A673 (cell line): Measurements from ENCODE around the gene TOR3A. TPM values are rescaled to one million over a fixed set of nuclear protein-coding genes. Genes with fewer than 3 reads are reported as not detected.

Source experiments
- BruUV-seq: library from RNA; stranded (reverse); fragments of 400-500 nt; replicated peaks from 2 replicates; lab custom pipeline; 2021; lab: Mats Ljungman, UMichigan
- CTCF ChIA-PET: fragments of 300-600 bp; sonication (Branson Sonifier 250); formaldehyde crosslinking; loops from one replicate; lab custom pipeline; 2022; ENCODE audit warnings: antibody characterized with exemption; lab: Charles Lee
- POLR2A ChIA-PET: fragments of 300-600 bp; sonication (Branson Sonifier 250); formaldehyde crosslinking; loops from one replicate; lab custom pipeline; 2022; ENCODE audit warnings: antibody characterized with exemption; ENCODE audit not compliant: low non-redundant PET; lab: Charles Lee
- DNase-seq: peaks from one replicate; pipeline ENCODE4 v3.0.0-alpha.2; 2015; ENCODE audit warnings: low spot score
- H3K27ac ChIP-seq: fragments of 200-600 bp; sonication (generic); 2 replicates; pipeline ENCODE4 v1.5.1; 2016; ENCODE audit warnings: mixed run types, low read depth, mild to moderate bottlenecking, mixed read lengths, antibody characterized with exemption, low read length; ENCODE audit not compliant: poor library complexity, severe bottlenecking
- H3K27me3 ChIP-seq: fragments of 200-600 bp; sonication (generic); replicated peaks from 2 replicates; pipeline ENCODE4 v1.6.1; 2017; ENCODE audit warnings: mixed run types, low read depth, mild to moderate bottlenecking, mixed read lengths, antibody characterized with exemption, low read length; ENCODE audit not compliant: insufficient read depth, poor library complexity
- H3K36me3 ChIP-seq: fragments of 200-600 bp; sonication (generic); 2 replicates; pipeline ENCODE4 v1.6.1; 2016; ENCODE audit warnings: mixed run types, mild to moderate bottlenecking, mixed read lengths, antibody characterized with exemption, low read length; ENCODE audit not compliant: insufficient read depth, poor library complexity, severe bottlenecking
- H3K4me1 ChIP-seq: fragments of 200-600 bp; sonication (generic); 2 replicates; pipeline ENCODE4 v1.6.1; 2017; ENCODE audit warnings: mixed run types, mild to moderate bottlenecking, mixed read lengths, antibody characterized with exemption, low read length; ENCODE audit not compliant: insufficient read depth, poor library complexity, severe bottlenecking
- H3K4me3 ChIP-seq: fragments of 200-600 bp; sonication (generic); 2 replicates; pipeline ENCODE4 v1.5.1; 2016; ENCODE audit warnings: low read depth, mixed run types, mild to moderate bottlenecking, mixed read lengths, low read length; ENCODE audit not compliant: poor library complexity, severe bottlenecking
- H3K9me3 ChIP-seq: fragments of 200-600 bp; sonication (generic); 2 replicates; pipeline ENCODE4 v1.6.1; 2016; ENCODE audit warnings: mixed run types, low read depth, mild to moderate bottlenecking, mixed read lengths, antibody characterized with exemption, low read length; ENCODE audit not compliant: poor library complexity, severe bottlenecking
- CTCF ChIP-seq: fragments of 300-800, 200-600 bp; sonication (generic); conservative IDR thresholded peaks from 2 replicates; pipeline ENCODE4 v1.5.1; 2017; ENCODE audit warnings: low read depth, mild to moderate bottlenecking, antibody characterized with exemption, low read length, moderate library complexity, mixed read lengths
- EZH2 ChIP-seq: fragments of 200-600 bp; sonication (generic); IDR thresholded peaks from 2 replicates; pipeline ENCODE4 v1.6.1; 2017; ENCODE audit warnings: borderline replicate concordance, low read depth, mild to moderate bottlenecking, mixed read lengths, antibody characterized with exemption, low read length; ENCODE audit not compliant: poor library complexity, severe bottlenecking
- intact Hi-C: fragments of 100-400 bp; cut with micrococcal nuclease; formaldehyde crosslinking; loops from one replicate; pipeline ENCODE4 v1.10.0; 2022; ENCODE audit not compliant: unreplicated experiment
- total RNA-seq: library from RNA; stranded (reverse); gene quantifications from 2 replicates; pipeline ENCODE4 v1.2.3, GENCODE V29; 2021

The TOR3A gene
- total RNA-seq, 1 experiment from 2014 or later, result 21.0 TPM

GRCh38 chr1:179052776-179053175 lies 29.1 kb upstream of the TOR3A start:
- H3K27me3 ChIP-seq, result no peaks in the 10 kb centered on the region

GRCh38 chr1:179053486-179053885 lies 28.4 kb upstream of the TOR3A start:
- DNase-seq, result no peak

More at GRCh38 chr1:179052776-179053175, 29.1 kb upstream of the TOR3A start:
- H3K4me1 ChIP-seq, result no peaks in the 10 kb centered on the region
- H3K36me3 ChIP-seq, result peaks cover 4% of the 10 kb centered on the region
- BruUV-seq, result no TSS peak
- TF ChIP-seq EZH2 (no peak), CTCF (no peak)
- ChIA-PET CTCF (no interaction called here), POLR2A (no interaction called here)
- H3K27ac ChIP-seq, result no peak overlapping the region
- intact Hi-C loops, result no loop called here
- no peak for DNase-seq
- peaks cover 5% of the 10 kb centered on the region for H3K9me3 ChIP-seq
- H3K4me3 ChIP-seq, result no peak overlapping the region

GRCh38 chr1:179055937-179056336 lies 25.9 kb upstream of the TOR3A start:
- no TSS peak for BruUV-seq
- intact Hi-C loops, result no loop called here
- POLR2A ChIA-PET, result no interaction called here

More at GRCh38 chr1:179053486-179053885, 28.4 kb upstream of the TOR3A start:
- Histone ChIP-seq H3K4me3 (no peak overlapping the region), H3K9me3 (peaks cover 5% of the 10 kb centered on the region), H3K27me3 (no peaks in the 10 kb centered on the region), H3K36me3 (peaks cover 4% of the 10 kb centered on the region), H3K4me1 (no peaks in the 10 kb centered on the region), H3K27ac (no peak overlapping the region)
- intact Hi-C loops, result no loop called here
- TF ChIP-seq CTCF, result no peak
- no peak for TF ChIP-seq EZH2
- POLR2A ChIA-PET, result no interaction called here
- no TSS peak for BruUV-seq
- CTCF ChIA-PET, result no interaction called here

More at GRCh38 chr1:179055937-179056336, 25.9 kb upstream of the TOR3A start:
- Histone ChIP-seq H3K4me1 (no peaks in the 10 kb centered on the region), H3K27me3 (no peaks in the 10 kb centered on the region), H3K36me3 (peaks cover 4% of the 10 kb centered on the region), H3K9me3 (peaks cover 5% of the 10 kb centered on the region), H3K4me3 (no peak overlapping the region), H3K27ac (no peak overlapping the region)
- CTCF ChIA-PET, result no interaction called here
- no peak for DNase-seq
- TF ChIP-seq EZH2, result no peak
- no peak for TF ChIP-seq CTCF
